Thymus (tissue), 11 donors: ENCODE data around the gene TMEM198. TPM values are rescaled to one million over a fixed set of nuclear protein-coding genes. Genes with fewer than 3 reads are reported as not detected.

Experiments
- DNase-seq, 9 donors: peaks; one replicate each; pipeline ENCODE4 v3.0.0-alpha.2; 2013; ENCODE audit warnings: low spot score in 9 of 9, low read depth in 6 of 9, missing footprints in 1 of 9
- H3K27ac ChIP-seq, 2 donors: one replicate each; pipeline ENCODE4 v1.5.1; 2013; ENCODE audit warnings: control low read depth in 1 of 2, low read depth in 1 of 2, low read length in 1 of 2, mild to moderate bottlenecking in 1 of 2, moderate library complexity in 1 of 2
- H3K27me3 ChIP-seq, 2 donors: one replicate each; pipeline ENCODE4 v1.5.1; 2013; ENCODE audit warnings: low read length in 1 of 2; ENCODE audit not compliant: control insufficient read depth in 2 of 2, insufficient read depth in 1 of 2
- H3K36me3 ChIP-seq, 2 donors: one replicate each; pipeline ENCODE4 v1.5.1; 2013; ENCODE audit warnings: low read length in 1 of 2, mild to moderate bottlenecking in 1 of 2, moderate library complexity in 1 of 2; ENCODE audit not compliant: control insufficient read depth in 2 of 2, insufficient read depth in 2 of 2
- H3K4me1 ChIP-seq, 2 donors: one replicate each; pipeline ENCODE4 v1.5.1; 2013; ENCODE audit warnings: low read length in 2 of 2; ENCODE audit not compliant: control insufficient read depth in 2 of 2, insufficient read depth in 2 of 2
- H3K4me3 ChIP-seq, 2 donors: one replicate each; pipeline ENCODE4 v1.5.1; 2013; ENCODE audit warnings: low read length in 2 of 2, control low read depth in 1 of 2, mild to moderate bottlenecking in 1 of 2
- H3K9me3 ChIP-seq, 2 donors: one replicate each; pipeline ENCODE4 v1.5.1; 2013; ENCODE audit warnings: low read length in 1 of 2, mild to moderate bottlenecking in 1 of 2; ENCODE audit not compliant: control insufficient read depth in 2 of 2, insufficient read depth in 1 of 2
- WGBS: extraction: QIAGEN DNeasy Blood & Tissue Kit; methylation state at CpG from one replicate; pipeline ENCODE4 v1.1.7; 2013; 5-methylcytosine and 5-hydroxymethylcytosine counted together
- polyA plus RNA-seq: library from polyadenylated mRNA; stranded (reverse); fragments of 200-250 nt; gene quantifications from one replicate; pipeline ENCODE4 v1.2.3, GENCODE V29; 2013
- total RNA-seq: library from RNA; stranded (reverse); fragments of 120-200 nt; gene quantifications from one replicate; pipeline ENCODE4 v1.2.4, GENCODE V29; 2013
- donor health status: healthy.

The TMEM198 gene
- total and polyA plus RNA-seq, 2 donors, result 0.52 to 3.7 TPM

GRCh38 chr2:219576505-219577388 is 32.9 kb downstream of the TMEM198 start:
- peaks cover 17 to 65% of the 10 kb centered on the region in 2 donors for H3K27me3 ChIP-seq

GRCh38 chr2:219578811-219579613 is 35.2 kb downstream of the TMEM198 start:
- H3K4me3 ChIP-seq, result no peak overlapping the region
- 95% methylated on average over 8 of the region's 8 CpGs for WGBS
- H3K36me3 ChIP-seq, result no peaks in the 10 kb centered on the region
- H3K27me3 ChIP-seq, result peaks cover 3 to 44% of the 10 kb centered on the region in 2 donors
- no peaks in the 10 kb centered on the region for H3K9me3 ChIP-seq
- H3K4me1 ChIP-seq, result peaks cover 0 to 6% of the 10 kb centered on the region in 2 donors
- no peak overlapping the region for H3K27ac ChIP-seq
- DNase-seq, result no peak

More at GRCh38 chr2:219576505-219577388, 32.9 kb downstream of the TMEM198 start:
- Histone ChIP-seq H3K4me3 (no peak overlapping the region), H3K36me3 (no peaks in the 10 kb centered on the region), H3K4me1 (peaks cover 0 to 7% of the 10 kb centered on the region in 2 donors), H3K27ac (no peak overlapping the region), H3K9me3 (no peaks in the 10 kb centered on the region)
- WGBS, result 73% methylated on average over 15 of the region's 15 CpGs
- no peak for DNase-seq

GRCh38 chr2:219581346-219581745 is 37.5 kb downstream of the TMEM198 start:
- Histone ChIP-seq H3K27me3 (peaks cover 3 to 25% of the 10 kb centered on the region in 2 donors), H3K36me3 (no peaks in the 10 kb centered on the region), H3K4me3 (no peak overlapping the region), H3K9me3 (no peaks in the 10 kb centered on the region), H3K4me1 (peaks cover 0 to 6% of the 10 kb centered on the region in 2 donors), H3K27ac (no peak overlapping the region)
- WGBS, result 91% methylated on average over 2 of the region's 2 CpGs
- no peak for DNase-seq

- Histone ChIP-seq H3K9me3 (no peaks in the 10 kb centered on the region), H3K27ac (no peak overlapping the region)
- 96% methylated on average over 4 of the region's 4 CpGs for WGBS
These were observed 47.3 kb downstream of the TMEM198 start for GRCh38 chr2:219591091-219591490.

GRCh38 chr2:219592736-219593135 is 48.9 kb downstream of the TMEM198 start:
- H3K4me3 ChIP-seq, result no peak overlapping the region
- no peak for DNase-seq
- H3K4me1 ChIP-seq, result peaks cover 4 to 6% of the 10 kb centered on the region in 2 donors
- H3K36me3 ChIP-seq, result no peaks in the 10 kb centered on the region
- 94% methylated on average over 6 of the region's 6 CpGs for WGBS
- no peaks in the 10 kb centered on the region for H3K27me3 ChIP-seq
- no peak overlapping the region for H3K27ac ChIP-seq
- no peaks in the 10 kb centered on the region for H3K9me3 ChIP-seq

More at GRCh38 chr2:219591091-219591490, 47.3 kb downstream of the TMEM198 start:
- no peak overlapping the region for H3K4me3 ChIP-seq
- no peaks in the 10 kb centered on the region for H3K27me3 ChIP-seq
- H3K4me1 ChIP-seq, result no peaks in the 10 kb centered on the region
- no peak for DNase-seq
- H3K36me3 ChIP-seq, result no peaks in the 10 kb centered on the region

GRCh38 chr2:219593154-219593553 is 49.3 kb downstream of the TMEM198 start:
- 100% methylated on average over 2 of the region's 2 CpGs for WGBS
- Histone ChIP-seq H3K4me3 (no peak overlapping the region), H3K27ac (no peak overlapping the region), H3K4me1 (peaks cover 7 to 8% of the 10 kb centered on the region in 2 donors), H3K36me3 (no peaks in the 10 kb centered on the region), H3K27me3 (no peaks in the 10 kb centered on the region), H3K9me3 (no peaks in the 10 kb centered on the region)
- no peak for DNase-seq

- WGBS, result 33% methylated on average over 3 of the region's 3 CpGs
- Histone ChIP-seq H3K4me3 (no peak overlapping the region), H3K36me3 (no peaks in the 10 kb centered on the region), H3K27ac (no peak overlapping the region), H3K4me1 (peaks cover 16 to 23% of the 10 kb centered on the region in 2 donors), H3K9me3 (no peaks in the 10 kb centered on the region), H3K27me3 (no peaks in the 10 kb centered on the region)
- no peak for DNase-seq
These were observed 51.4 kb downstream of the TMEM198 start for GRCh38 chr2:219595256-219595655.

GRCh38 chr2:219596954-219597551 is 53.2 kb downstream of the TMEM198 start:
- Histone ChIP-seq H3K27ac (peak overlapping the region; percentile 84 to 96), H3K36me3 (peaks cover 7 to 13% of the 10 kb centered on the region in 2 donors), H3K4me3 (peak overlapping the region; percentile 92 to 95), H3K4me1 (peaks cover 22 to 41% of the 10 kb centered on the region in 2 donors), H3K9me3 (no peaks in the 10 kb centered on the region), H3K27me3 (no peaks in the 10 kb centered on the region)
- 24% methylated on average over 19 of the region's 19 CpGs for WGBS
- no peak for DNase-seq
